ENCODE data around the gene MAN2B2. TPM values are rescaled to one million over a fixed set of nuclear protein-coding genes. Genes with fewer than 3 reads are reported as not detected.

Gene MAN2B2
- total RNA-seq, 1 experiment from 2014 or later, result 5.9 TPM

- Histone ChIP-seq H2BK20ac (ENCODE audit: low read depth, low read length, poor library complexity, severe bottlenecking) (no peak overlapping the region), H3K9ac (ENCODE audit: extremely low read depth, insufficient read length, low read length) (no peak overlapping the region), H2BK5ac (ENCODE audit: insufficient read length, low read length) (no peak overlapping the region), H2AK5ac (ENCODE audit: insufficient read length, low read length) (no peak overlapping the region), H3K23me2 (ENCODE audit: insufficient read length, low read depth, low read length, poor library complexity, severe bottlenecking) (no peaks in the 10 kb centered on the region), H3K4me1 (ENCODE audit: insufficient read depth, low read length) (no peaks in the 10 kb centered on the region), H2BK120ac (ENCODE audit: low read depth, low read length, poor library complexity, severe bottlenecking) (no peak overlapping the region), H3K4me2 (ENCODE audit: insufficient read depth, insufficient read length, low read length) (no peak overlapping the region), H3K18ac (ENCODE audit: insufficient read length, low read depth, low read length) (no peak overlapping the region), H4K20me1 (ENCODE audit: control insufficient read depth, insufficient read depth, insufficient read length) (no peaks in the 10 kb centered on the region), H3K79me1 (ENCODE audit: insufficient read depth, low read depth, low read length, poor library complexity, severe bottlenecking) (no peaks in the 10 kb centered on the region), H3K23ac (ENCODE audit: insufficient read length, low read depth, low read length) (no peak overlapping the region), H2BK12ac (ENCODE audit: insufficient read length, low read depth, low read length) (no peak overlapping the region), H4K8ac (replicated peaks; ENCODE audit: insufficient read length, low read depth, low read length) (no peak overlapping the region), H4K5ac (ENCODE audit: insufficient read length, low read depth, low read length) (no peak overlapping the region), H2BK15ac (ENCODE audit: low read depth, low read length) (no peak overlapping the region), H4K91ac (ENCODE audit: insufficient read length, low read depth, low read length) (no peak overlapping the region), H3K4ac (ENCODE audit: low read depth, low read length) (no peak overlapping the region), H2AFZ (ENCODE audit: low read length) (no peak overlapping the region), H3T11ph (ENCODE audit: low read length) (no peak overlapping the region), H3K9me3 (ENCODE audit: control insufficient read depth, low read depth, low read length) (no peaks in the 10 kb centered on the region), H3K27me3 (ENCODE audit: insufficient read depth, low read length) (no peaks in the 10 kb centered on the region), H3K56ac (ENCODE audit: insufficient read length, low read depth, low read length) (no peak overlapping the region), H3K27ac (ENCODE audit: insufficient read length, low read depth, low read length) (no peak overlapping the region), H3K14ac (ENCODE audit: insufficient read depth, low read length) (no peak overlapping the region), H3K79me2 (ENCODE audit: insufficient read depth, low read length) (no peaks in the 10 kb centered on the region)
- no peak for DNase-seq
- H3K27me3 Mint-ChIP-seq (ENCODE audit: low read depth), result peaks cover 1% of the 10 kb centered on the region
- no peak for TF ChIP-seq CTCF (conservative IDR thresholded peaks at IDR 0.05)
- peaks cover 9 to 17% of the 10 kb centered on the region in 2 experiments; a peak in 3 of 5 replicates for H3K9me3 Mint-ChIP-seq
- H3K36me3 Mint-ChIP-seq (ENCODE audit: insufficient read depth in 1 of 3, low read depth in 3 of 3), result peaks cover 15 to 40% (median 20%) of the 10 kb centered on the region in 3 experiments
- H3K27ac Mint-ChIP-seq, result peak overlapping the region in 1 of 3 experiments; percentile 90; a peak in 1 of 7 replicates
- H3K4me3 Mint-ChIP-seq, result no peak overlapping the region
- no peaks in the 10 kb centered on the region for H3K4me1 Mint-ChIP-seq
- WGBS (ENCODE audit: extremely low coverage, insufficient read length, low lambda C conversion rate), result no CpG with 5 or more reads among the region's 4 CpGs
Measured at GRCh38 chr4:6582889-6583490, 8.0 kb downstream of the MAN2B2 start.

Data from H9 (cell line).